Activated naive CD4-positive, alpha-beta T cell treated with Interleukin-2 at 50 U/mL for 16 hours (primary cell): ENCODE data around the gene FAM78A.
"Not testable (repeated sequence)": the region's sequence is repeated elsewhere in the genome, so short reads cannot be mapped to it uniquely, and the experiment has no call there.

Source experiments
- DNase-seq: peaks from one replicate; pipeline ENCODE4 v3.0.0-alpha.2; 2020

The FAM78A gene

DNA sequence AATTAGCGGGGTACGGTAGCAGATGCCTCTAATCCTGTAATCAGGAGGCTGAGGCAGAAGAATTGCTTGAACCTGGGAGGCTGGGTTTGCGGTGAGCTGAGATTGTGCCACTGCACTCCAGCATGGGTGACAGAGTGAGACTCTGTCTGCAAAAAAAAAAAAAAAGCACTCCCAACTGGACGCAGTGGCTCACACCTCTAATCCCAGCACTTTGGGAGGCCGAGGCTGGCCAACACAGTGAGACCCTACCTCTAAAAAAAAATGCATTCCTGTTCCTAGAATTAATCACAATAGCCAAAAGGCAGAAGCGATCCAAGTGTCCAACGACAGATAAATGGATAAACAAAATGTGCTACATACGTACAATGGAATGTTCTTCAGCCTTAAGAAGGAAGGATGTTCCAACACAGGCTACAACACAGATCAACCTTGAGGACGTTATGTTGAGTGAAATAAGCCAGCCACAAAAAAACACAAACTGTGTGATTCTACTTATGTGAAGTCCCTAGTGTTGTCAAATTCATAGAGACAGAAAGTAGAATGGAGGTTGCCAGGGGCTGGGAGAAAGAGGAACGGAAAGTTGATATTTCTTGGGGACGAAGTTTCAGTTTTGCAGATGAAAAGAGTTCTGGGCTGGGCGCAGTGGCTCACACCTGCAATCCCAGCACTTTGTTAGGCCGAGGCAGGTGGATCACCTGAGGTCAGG lies 13.8 kb downstream of the FAM78A start:
- DNase-seq = no peak

DNA sequence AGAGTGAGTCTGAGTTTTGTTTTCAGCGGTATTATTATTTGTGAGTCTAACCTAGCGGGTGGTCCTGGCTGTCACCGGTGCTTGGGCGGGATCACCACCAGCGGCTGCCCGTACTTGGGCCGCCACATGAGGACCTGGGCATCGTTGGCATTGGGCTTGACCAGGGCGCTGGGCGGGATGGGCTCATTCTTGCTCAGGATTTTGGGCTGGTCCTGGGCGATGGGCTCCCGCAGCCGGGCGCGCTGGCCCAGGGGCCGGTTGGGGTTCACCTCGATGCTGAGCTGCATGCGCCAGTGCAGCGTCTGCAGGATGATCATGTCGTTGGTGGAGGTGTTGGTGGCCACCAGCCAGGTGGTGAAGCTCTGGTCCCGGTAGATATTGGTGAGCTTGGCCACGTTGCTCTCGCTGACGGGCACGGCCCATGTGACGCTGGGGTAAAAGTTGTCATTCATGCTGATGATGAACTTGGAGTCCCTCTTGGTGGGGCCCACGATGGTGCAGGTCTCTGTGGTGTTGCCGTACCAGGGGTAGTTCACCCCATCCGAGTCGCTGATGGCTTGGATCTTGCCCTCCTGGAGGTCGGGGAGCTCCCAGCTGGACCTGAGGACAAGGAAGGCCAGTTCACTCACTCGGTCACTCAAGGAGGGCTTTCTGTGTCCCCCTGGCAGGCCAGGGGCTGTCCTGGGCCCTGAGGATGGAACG lies 15.4 kb downstream of the FAM78A start:
- DNase-seq = no peak

DNA sequence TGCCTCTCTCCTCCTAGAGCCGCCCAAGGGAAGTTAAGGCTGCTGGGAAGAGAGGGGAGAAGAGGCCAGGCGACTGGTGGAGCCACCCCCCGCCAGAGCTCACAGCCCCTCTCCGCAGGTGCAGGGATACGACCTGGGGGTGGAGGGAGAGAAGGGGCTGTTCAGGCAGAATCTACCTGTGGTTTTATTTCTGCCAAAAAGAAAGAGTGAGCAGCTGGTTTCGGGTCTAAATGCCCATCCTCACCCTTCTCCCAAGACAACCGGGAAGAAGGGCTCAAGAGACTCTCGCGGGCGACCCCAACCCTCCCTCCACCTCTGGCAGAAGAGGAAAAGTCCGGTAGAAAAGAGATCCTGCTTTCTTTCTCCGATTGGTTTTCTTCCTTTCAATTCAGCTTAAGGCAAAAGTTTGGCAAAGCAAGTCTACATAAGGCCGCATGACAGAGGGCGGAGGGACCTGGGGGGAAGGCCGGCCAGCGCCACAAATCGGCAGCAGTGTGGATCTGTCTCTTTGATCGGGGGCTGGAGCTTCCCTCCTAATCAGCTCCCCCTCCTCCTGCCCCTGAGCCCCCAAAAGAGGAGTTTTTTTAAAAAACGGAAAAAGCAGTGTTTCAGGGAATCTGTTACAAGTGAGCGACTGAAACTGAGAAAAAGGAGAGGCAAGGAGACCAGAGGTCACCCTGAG lies 16.3 kb downstream of the FAM78A start:
- DNase-seq = no peak

- DNase-seq = no peak
Observed at GRCh38 chr9:131259432-131259898, 16.8 kb downstream of the FAM78A start.

GRCh38 chr9:131258698-131259431 lies 17.4 kb downstream of the FAM78A start:
- no peak for DNase-seq

- DNase-seq = no peak
Observed at GRCh38 chr9:131258186-131258585, 18.1 kb downstream of the FAM78A start.

DNA sequence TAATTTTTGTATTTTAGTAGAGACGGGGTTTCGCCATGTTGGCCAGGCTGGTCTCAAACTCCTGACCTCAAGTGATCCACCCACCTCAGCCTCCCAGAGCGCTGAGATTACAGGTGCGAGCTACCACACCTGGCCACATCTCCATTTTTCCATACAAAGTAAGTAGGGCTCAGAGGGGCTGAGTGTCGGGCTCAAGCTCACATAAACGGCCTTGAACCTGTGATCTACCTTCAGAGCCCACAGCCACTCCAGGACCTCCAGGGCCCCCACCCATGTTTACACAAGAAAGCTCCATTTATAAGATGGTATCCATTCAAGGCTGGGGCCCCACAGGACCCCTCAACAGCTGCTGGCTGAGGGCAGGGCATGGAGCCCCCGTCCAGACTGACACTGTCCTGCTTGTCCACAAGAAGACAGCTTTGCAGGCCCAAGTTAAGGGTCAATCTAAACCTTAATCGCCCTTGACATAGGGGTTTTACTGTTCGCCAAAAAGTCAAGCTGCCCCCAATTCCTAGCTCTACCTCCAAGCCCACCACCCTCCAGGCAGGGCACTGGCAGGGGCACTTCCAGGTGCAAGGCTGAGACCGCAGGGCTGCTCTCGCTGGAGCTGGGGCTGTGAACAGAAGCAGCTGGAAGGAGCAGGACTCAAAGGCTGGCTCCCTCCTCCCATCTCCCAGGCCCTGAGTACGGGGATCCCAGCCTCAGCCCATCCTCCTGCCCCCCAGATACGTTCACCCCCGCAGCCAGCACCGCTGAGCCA lies 18.9 kb downstream of the FAM78A start:
- no peak for DNase-seq

DNA sequence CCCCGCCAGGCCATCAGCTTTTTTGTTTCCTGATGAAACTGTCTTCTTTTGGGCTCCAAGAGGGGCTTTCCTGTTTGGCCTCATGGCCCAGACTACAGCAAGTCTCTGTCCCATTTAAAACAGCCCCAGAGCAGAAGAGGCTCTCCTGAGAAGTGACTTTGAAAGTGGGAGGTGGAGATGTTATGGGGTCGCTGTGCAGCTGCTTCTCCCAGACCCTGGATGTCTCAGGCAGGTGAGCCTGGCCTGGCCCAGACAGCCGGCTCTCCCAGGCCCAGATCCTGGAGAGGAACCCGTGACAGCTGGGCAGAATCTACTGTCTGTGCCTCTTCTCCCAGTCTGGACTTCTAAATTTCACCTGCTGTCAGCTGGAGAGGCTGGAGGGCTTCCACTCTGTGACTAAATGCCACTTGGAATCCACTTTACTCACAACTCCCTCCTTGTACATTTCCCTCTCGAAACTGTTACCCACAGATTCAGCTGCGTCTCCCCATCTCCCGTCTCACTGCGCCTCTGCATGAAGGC lies 20.6 kb downstream of the FAM78A start:
- no peak for DNase-seq

- DNase-seq = no peak
Observed at GRCh38 chr9:131254626-131255025, 21.7 kb downstream of the FAM78A start.

DNA sequence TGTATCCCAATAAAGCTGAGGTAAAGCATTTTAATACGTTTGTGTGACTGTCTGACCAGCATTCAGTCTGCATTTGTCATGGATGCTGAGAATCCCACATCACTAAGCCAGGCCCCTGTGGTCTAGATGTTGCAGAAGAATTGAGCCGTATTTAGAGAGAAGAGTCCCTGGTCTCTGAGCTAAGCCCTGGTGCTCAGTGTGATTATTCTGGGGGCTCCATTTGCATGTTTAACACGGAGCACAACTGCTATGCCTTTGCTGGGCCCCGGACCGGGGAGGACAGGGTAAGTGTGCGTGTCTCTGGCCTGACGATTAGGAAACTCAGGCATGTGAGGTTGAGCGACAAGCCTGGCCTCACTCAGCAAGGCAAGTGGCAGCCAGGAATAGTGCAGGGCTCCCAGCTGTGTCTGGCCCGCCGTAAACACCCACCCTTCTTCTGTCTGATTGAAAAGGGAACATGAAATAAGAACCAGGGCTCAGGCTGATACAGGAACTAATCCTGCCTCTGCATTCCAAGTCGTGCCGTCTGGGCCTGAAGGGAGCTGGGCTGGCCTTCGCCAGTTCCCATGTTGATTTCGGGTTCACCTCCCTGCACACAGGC lies 22.3 kb downstream of the FAM78A start:
- DNase-seq = no peak

- DNase-seq = no peak
Observed at GRCh38 chr9:131252120-131252519, 24.2 kb downstream of the FAM78A start.

DNA sequence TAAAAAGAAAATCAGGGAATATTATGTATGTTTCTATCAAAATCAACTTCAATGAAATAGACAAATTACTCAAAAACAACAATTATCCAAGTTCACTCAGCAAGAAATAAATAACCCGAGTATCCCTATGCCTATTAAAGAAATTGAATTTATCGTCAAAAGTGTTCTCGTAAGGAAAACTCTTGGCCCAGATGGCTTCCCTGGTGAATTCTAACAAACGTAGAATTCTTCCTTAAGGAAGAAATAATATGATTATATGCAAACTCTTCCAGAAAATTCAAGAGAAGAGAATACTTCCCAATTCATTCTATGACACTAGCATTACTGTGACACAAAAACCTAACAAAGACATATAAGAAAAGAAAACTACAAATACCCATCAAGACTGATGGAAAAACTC lies 29.7 kb downstream of the FAM78A start:
- DNase-seq = no peak

- not testable (repeated sequence) for DNase-seq
Observed at GRCh38 chr9:131244331-131244730, 32.0 kb downstream of the FAM78A start.

- DNase-seq = no peak
Observed at GRCh38 chr9:131240047-131240921, 36.0 kb downstream of the FAM78A start.

GRCh38 chr9:131239161-131239975 lies 36.9 kb downstream of the FAM78A start:
- no peak for DNase-seq

GRCh38 chr9:131238402-131239021 lies 37.8 kb downstream of the FAM78A start:
- no peak for DNase-seq

DNA sequence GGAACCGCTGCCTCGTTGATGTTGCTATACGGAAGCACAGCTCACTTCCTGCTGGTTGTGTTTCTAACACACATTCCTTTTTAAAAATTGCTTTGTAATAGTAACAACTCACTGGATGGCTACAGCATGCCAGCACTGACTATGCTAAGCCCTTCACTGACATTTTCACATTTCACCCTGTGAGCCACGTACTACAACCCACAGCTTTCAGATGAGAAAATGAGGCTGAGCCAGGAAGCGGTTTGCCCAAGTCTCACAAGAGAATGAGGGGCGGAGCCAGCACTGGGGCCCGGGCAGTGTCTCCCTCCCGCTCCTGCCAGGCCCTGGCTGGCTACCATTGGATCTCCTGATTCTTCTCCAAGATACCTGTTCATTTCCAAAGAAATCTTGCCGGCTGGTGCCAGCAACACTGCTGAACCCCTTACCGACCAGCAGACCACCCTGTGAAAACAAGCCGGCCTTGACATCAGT lies 38.3 kb downstream of the FAM78A start:
- DNase-seq = peak; percentile 88

DNA sequence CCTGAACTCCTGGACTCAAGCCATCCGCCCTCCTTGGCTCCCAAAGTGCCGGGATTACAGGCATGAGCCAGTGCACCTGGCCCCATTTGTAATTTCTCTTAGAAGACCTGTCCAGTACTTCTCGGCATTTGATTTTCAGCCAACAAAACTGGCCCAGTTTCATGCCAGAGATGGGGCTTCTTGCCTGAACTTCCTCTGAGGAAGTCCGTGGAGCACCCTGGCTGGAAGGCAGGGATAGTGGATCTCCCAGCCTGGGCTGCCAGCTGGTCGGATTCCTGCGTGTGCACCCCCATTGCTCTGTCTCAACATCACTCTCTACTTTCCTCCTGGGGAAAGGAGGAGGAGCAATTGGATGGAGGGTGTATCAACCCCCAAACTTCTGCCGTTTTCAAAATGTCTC lies 39.0 kb downstream of the FAM78A start:
- DNase-seq = no peak

- no peak for DNase-seq
Observed at GRCh38 chr9:131236761-131237160, 39.5 kb downstream of the FAM78A start.
